K562 (cell line): ENCODE data around the gene GRB10. TPM values are rescaled to one million over a fixed set of nuclear protein-coding genes. Genes with fewer than 3 reads are reported as not detected.
A peak's percentile ranks its signal among the peaks of the same experiment; 100 is the strongest.

Experiments used
- CBFA2T3 ChIP-seq: fragments of 450-650 bp; IDR thresholded peaks from 2 replicates; pipeline ENCODE4 v1.6.1; 2017
- CEBPG ChIP-seq, 3 experiments: fragments of 200-800 bp in 1 of 3; sonication (Bioruptor generic) in 1 of 3; sonication (generic) in 1 of 3; formaldehyde crosslinking in 1 of 3; IDR thresholded peaks in 2 of 3; conservative IDR thresholded peaks in 1 of 3; 2 replicates each; pipeline versions ENCODE4 v1.6.1 to v1.8.0; 2016 to 2022; ENCODE audit warnings: missing compliant biosample characterization in 2 of 3, missing genetic modification characterization in 2 of 3, mild to moderate bottlenecking in 1 of 3, missing genetic modification reagents in 1 of 3
- ELK1 ChIP-seq: sonication (generic); formaldehyde crosslinking; IDR thresholded peaks from 2 replicates; pipeline ENCODE4 v1.8.1; 2022; ENCODE audit warnings: missing genetic modification reagents
- ESRRB ChIP-seq: fragments of 250-450 bp; sonication (Bioruptor Pico); IDR thresholded peaks from 2 replicates; pipeline ENCODE4 v1.5.0; 2020; ENCODE audit warnings: mild to moderate bottlenecking, moderate library complexity, borderline replicate concordance
- ILF3 ChIP-seq: fragments of 450-650 bp; IDR thresholded peaks from 2 replicates; pipeline ENCODE4 v1.6.1; 2018; ENCODE audit warnings: antibody characterized with exemption, mild to moderate bottlenecking, moderate library complexity, borderline replicate concordance
- KLF1 ChIP-seq: fragments of 450-650 bp; IDR thresholded peaks from 2 replicates; pipeline ENCODE4 v1.6.1; 2016; ENCODE audit warnings: missing genetic modification characterization, missing compliant biosample characterization
- RBM25 ChIP-seq: fragments of 200-400 bp; formaldehyde crosslinking; IDR thresholded peaks from 2 replicates; pipeline ENCODE4 v1.6.1; 2018; ENCODE audit warnings: low read length, low read depth, moderate library complexity; ENCODE audit not compliant: severe bottlenecking
- SIN3B ChIP-seq: fragments of 450-650 bp; IDR thresholded peaks from 2 replicates; pipeline ENCODE4 v1.6.1; 2017; ENCODE audit warnings: low read depth, mild to moderate bottlenecking, moderate library complexity
- SMAD1 ChIP-seq: fragments of 150-350 bp; IDR thresholded peaks from 2 replicates; pipeline ENCODE4 v1.6.1; 2014; ENCODE audit warnings: low read length, low read depth; ENCODE audit not compliant: partially characterized antibody
- STAT5A ChIP-seq: IDR thresholded peaks from 2 replicates; pipeline ENCODE4 v1.6.1; 2012; ENCODE audit warnings: low read length, inconsistent platforms, borderline replicate concordance
- TARDBP ChIP-seq: fragments of 450-650 bp; IDR thresholded peaks from 2 replicates; pipeline ENCODE4 v1.6.1; 2016
- ZFP36 ChIP-seq: fragments of 150-350 bp; IDR thresholded peaks from 2 replicates; pipeline ENCODE4 v1.6.1; 2018; ENCODE audit warnings: low read length, low read depth; ENCODE audit not compliant: partially characterized antibody
- ZNF124 ChIP-seq: sonication (generic); formaldehyde crosslinking; IDR thresholded peaks from 2 replicates; pipeline ENCODE4 v1.8.1; 2022; ENCODE audit warnings: missing genetic modification reagents
- ZNF146 ChIP-seq: IDR thresholded peaks from one replicate; pipeline ENCODE4 v1.6.1; 2018; ENCODE audit warnings: missing compliant biosample characterization; ENCODE audit not compliant: unreplicated experiment
- ZNF407 ChIP-seq: fragments of 450-650 bp; IDR thresholded peaks from 2 replicates; pipeline ENCODE4 v1.6.1; 2016; ENCODE audit warnings: low read depth
- ZNF830 ChIP-seq: fragments of 250-450 bp; sonication (Bioruptor Pico); IDR thresholded peaks from 2 replicates; pipeline ENCODE4 v1.5.0; 2021; ENCODE audit warnings: mild to moderate bottlenecking
- polyA plus RNA-seq, 8 experiments: library from polyadenylated mRNA; depleted of rRNA in 4 of 8; stranded (reverse) in 5 of 8; unstranded in 3 of 8; fragments of >200 nt; fragmentation: Nextera tagmentation in 2 of 8; fragmentation: Illumina TruSeq in 1 of 8; extraction: Ambion mirVana in 2 of 8; extraction: Trizol in 1 of 8; gene quantifications; 2 replicates each; pipeline versions ENCODE4 v1.2.1 to v1.2.3, GENCODE V29; 2011 to 2014; ENCODE audit warnings: inconsistent platforms in 1 of 8, missing spikeins in 1 of 8
- total RNA-seq, 7 experiments: library from RNA; depleted of rRNA in 6 of 7; stranded (reverse); fragments of >200 nt in 6 of 7; fragmentation: Illumina TruSeq in 2 of 7; extraction: Trizol in 2 of 7; gene quantifications; 2 replicates each; pipeline versions ENCODE4 v1.2.1 to v1.2.3, GENCODE V29; 2011 to 2021; ENCODE audit warnings: low replicate concordance in 1 of 7
- TF ChIP-seq, protein P1 (sequence below): fragments of 450-650 bp; IDR thresholded peaks from 2 replicates; pipeline ENCODE4 v1.6.1; 2016; ENCODE audit warnings: borderline replicate concordance

The GRB10 gene
- total and polyA plus RNA-seq, 9 of the 15 experiments (the other 6 are each of a cell fraction or from before 2014, with no cell fraction given) = 8.9 to 88.5 (median 40.7) TPM

DNA sequence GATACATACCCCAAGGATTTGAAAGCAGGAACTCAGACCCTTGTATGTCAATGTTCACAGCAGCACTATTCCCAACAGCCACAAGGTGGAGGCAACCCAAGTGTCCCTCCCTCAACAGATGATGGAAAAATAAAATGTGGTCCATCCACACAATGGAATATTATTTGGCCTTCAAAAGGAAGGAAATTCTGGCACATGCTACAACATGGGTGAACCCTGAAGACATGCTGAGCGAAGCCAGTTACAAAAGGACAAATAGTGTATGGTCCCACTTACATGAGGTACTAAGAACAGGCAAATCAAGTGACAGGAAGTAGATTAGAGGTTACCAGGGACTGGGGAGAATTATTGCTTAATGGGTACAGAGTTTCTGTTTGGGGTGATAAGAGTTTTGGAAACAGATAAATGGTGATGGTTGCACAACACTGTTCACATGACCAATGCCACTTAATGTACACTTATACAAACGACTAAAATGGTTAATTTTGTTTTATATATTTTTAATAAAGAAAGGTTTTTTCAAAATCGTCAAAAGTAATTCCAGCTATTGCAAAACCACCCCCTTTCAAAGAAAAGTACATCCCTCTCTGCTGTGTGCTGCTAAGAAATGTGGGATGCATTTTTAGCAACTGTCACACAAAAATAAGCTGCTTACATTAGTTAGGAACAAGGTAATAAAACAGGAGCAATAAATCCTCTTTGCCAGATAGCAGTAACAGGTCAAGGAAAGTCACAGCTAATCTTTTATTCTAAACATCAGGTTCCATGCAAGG is 85.7 kb downstream of the GRB10 start (continued):
- no peak for TF ChIP-seq ZNF407
- no peak for TF ChIP-seq ELK1 (CRISPR knock-in tag)
- no peak for TF ChIP-seq SIN3B
- TF ChIP-seq ILF3 = no peak
- no peak for TF ChIP-seq SMAD1
- no peak for TF ChIP-seq ZNF830 (CRISPR knock-in tag)
- TF ChIP-seq STAT5A = peak; percentile 26; the same call in 1 of the 2 replicates
- TF ChIP-seq, protein P1, sequence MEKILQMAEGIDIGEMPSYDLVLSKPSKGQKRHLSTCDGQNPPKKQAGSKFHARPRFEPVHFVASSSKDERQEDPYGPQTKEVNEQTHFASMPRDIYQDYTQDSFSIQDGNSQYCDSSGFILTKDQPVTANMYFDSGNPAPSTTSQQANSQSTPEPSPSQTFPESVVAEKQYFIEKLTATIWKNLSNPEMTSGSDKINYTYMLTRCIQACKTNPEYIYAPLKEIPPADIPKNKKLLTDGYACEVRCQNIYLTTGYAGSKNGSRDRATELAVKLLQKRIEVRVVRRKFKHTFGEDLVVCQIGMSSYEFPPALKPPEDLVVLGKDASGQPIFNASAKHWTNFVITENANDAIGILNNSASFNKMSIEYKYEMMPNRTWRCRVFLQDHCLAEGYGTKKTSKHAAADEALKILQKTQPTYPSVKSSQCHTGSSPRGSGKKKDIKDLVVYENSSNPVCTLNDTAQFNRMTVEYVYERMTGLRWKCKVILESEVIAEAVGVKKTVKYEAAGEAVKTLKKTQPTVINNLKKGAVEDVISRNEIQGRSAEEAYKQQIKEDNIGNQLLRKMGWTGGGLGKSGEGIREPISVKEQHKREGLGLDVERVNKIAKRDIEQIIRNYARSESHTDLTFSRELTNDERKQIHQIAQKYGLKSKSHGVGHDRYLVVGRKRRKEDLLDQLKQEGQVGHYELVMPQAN = no peak
- no peak for TF ChIP-seq ESRRB (CRISPR knock-in tag)
- TF ChIP-seq ZFP36 = no peak
- peak; percentile 68 for TF ChIP-seq RBM25
- no peak; the same call in 1 of the 2 replicates for TF ChIP-seq CEBPG (CRISPR knock-in tag; IDR thresholded peaks at IDR 0.05)
- TF ChIP-seq CEBPG (tag; conservative IDR thresholded peaks at IDR 0.05 in 1 of 2, IDR thresholded peaks at IDR 0.05 in 1 of 2) = peak; percentile 96
- peak; percentile 77 for TF ChIP-seq CBFA2T3
- no peak for TF ChIP-seq ZNF124
- no peak for TF ChIP-seq TARDBP
- peak; percentile 99 for TF ChIP-seq ZNF146 (CRISPR knock-in tag)
- TF ChIP-seq KLF1 = no peak
